Stimulated activated CD4-positive, alpha-beta T cell treated with anti-CD3 and anti-CD28 coated beads, TNF-alpha, amount 100 ng/mL, for 48 hours (primary cell): Measurements from ENCODE around the gene DQX1.
A peak's percentile ranks its signal among the peaks of the same experiment; 100 is the strongest.
"Not testable (repeated sequence)": the region's sequence is repeated elsewhere in the genome, so short reads cannot be mapped to it uniquely, and the experiment has no call there.

Experiments used
- DNase-seq, 3 donors: peaks; one replicate each; pipeline ENCODE4 v3.0.0-alpha.2; 2020; ENCODE audit warnings: low read depth in 3 of 3

Gene DQX1

DNA sequence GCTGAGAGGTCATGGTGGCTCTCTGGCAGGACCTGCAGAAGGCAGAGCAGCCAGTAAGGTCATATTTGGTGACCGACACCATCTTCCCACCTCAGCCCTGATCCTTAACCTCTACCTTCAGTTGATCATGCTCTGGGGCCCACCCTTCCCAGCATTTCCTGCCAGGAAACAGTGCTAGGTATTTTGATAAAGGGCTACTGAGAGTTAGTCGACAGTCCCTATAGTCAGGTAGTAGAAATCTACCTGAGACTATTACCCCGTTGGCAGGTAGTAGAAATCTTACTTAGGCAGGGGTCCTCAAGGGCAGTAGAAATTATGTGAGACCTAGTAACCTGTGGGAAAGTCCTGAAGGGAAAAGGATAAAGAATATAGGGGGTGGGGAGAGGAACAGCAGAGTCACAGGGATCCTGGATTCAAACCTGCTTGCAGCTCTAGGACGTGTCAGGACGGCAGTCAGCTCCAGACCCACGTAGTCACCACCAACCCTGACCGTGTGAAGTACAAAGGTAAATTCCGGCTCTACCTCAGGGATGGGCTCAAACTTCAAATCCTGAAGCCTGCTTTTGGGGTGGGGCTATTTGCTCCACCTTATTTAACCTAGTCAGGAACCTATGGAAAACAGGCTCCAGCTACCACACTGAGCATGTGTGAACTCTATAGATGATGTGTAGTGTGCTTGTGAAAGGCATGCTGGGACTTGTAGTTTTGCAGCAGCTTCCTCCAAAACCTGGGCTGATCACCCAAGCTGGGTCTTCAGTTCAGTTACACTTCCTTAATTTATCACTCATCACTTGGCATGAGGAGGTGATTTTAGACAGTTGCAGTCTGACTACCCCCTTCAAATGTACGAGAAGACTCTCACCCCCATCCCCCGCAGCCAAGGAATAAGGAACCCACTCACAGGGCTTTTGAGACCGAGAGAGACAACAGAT is at the start of gene DQX1:
Gene DQX1, minus strand, starts transcription at position 515 of the 932 bp plus-strand sequence. Its CDS starts 502 bp downstream, at position 13.
- no peak for DNase-seq

GRCh38 chr2:74575320-74575719 is 49.3 kb upstream of the DQX1 start:
- no peak for DNase-seq

DNA sequence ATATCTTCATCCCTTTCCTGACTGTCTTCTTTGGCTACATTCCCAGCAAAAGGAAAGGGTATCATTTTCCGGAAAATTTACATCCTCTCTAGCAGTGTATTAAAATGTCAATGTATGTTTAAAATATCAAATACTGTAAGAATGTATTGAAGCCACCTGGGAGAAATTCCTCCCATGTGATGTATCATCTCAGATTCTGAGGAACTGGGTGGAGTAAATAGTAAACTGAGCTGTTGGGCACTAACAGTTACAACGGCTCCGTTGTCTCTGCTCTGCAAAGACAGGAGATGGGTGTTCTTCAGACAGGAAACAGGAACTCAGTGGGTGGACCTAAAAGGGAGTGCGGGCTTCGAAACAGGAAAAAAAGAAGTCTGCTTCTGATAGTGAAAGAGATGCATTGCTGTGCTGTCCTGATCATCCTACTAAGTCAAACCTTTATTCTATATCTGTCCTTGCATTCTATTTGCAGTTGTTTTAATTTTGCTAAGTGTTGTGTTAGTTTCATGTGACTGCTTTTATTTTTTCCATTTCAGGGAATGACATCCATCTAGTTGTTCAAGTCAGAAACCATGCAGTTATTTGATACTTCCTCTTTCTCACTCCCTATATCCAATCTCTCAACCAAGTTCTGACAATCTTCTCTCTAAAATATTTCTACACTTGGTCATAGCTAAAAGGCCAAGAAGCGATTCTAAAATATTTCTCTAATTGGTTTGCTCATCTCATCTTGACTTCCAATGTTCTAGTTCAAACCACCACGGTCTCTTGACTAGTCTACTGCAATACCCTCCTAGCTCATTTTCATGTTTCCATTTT is 47.9 kb upstream of the DQX1 start:
- DNase-seq: no peak

GRCh38 chr2:74572178-74572925 is 46.3 kb upstream of the DQX1 start:
- DNase-seq: no peak

GRCh38 chr2:74571058-74571457 is 45.0 kb upstream of the DQX1 start:
- DNase-seq: no peak

- no peak for DNase-seq
These were observed 43.7 kb upstream of the DQX1 start for GRCh38 chr2:74569686-74570085.

DNA sequence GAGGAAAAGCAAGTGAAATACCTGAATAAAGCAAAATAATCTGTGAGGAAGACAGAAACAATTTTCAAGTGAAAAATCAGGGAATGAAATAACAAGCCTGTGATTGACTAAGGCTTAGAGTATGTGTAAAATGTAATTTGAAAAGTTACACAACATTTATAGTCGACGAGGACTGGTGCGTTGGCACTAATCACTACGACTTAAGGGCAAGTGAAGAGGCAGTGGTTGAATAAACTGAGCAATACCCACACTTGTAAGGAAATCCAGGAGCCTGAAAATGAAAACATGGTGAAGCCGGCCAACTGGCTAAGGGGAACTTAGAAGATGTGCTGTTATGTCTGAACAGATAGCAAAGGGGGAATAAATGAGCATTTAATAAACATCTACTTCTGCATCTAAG is 41.9 kb upstream of the DQX1 start:
- DNase-seq: no peak

GRCh38 chr2:74566754-74567085 is 40.7 kb upstream of the DQX1 start:
- DNase-seq: no peak

- no peak for DNase-seq
These were observed 40.2 kb upstream of the DQX1 start for GRCh38 chr2:74566076-74566753.

DNA sequence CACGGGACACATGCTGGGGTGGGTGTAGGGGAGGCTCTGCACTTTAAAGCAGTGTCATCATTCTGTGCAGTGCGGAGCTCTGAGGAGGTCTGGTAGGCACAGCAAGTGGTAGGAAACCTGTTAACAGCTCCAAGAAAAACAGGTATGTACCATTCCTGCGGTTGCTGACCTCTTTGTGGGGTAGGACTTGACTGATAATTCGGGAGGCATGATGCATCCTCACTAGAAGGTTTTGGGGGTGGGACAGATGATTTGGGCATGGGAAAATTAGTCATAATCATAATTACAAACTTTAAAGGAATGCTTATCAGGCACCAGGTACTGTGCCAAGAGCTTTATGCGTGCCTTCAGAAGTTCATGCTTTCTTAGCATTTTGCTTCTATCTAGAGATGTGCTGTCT is 38.2 kb upstream of the DQX1 start:
- DNase-seq: no peak

GRCh38 chr2:74562126-74562775 is 36.2 kb upstream of the DQX1 start:
- no peak for DNase-seq

DNA sequence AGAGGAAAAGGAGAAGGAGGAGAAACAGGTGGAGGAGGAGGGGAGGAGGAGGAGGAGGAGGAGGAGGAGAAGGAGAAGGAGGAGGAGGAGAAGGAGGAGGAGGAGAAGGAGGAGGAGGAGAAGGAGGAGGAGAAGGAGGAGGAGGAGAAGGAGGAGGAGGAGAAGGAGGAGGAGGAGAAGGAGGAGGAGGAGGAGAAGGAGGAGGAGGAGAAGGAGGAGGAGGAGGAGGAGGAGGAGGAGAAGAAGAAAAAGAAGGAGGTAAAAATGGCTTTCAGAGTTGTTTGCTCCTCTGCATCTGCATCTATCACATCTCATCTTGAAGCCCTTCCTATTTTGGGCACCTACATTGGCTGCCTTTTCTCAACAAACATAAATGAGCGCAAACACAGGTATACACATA is 35.0 kb upstream of the DQX1 start:
- DNase-seq: not testable (repeated sequence)

GRCh38 chr2:74560591-74560990 is 34.6 kb upstream of the DQX1 start:
- no peak for DNase-seq

GRCh38 chr2:74559912-74560311 is 33.9 kb upstream of the DQX1 start:
- no peak for DNase-seq

DNA sequence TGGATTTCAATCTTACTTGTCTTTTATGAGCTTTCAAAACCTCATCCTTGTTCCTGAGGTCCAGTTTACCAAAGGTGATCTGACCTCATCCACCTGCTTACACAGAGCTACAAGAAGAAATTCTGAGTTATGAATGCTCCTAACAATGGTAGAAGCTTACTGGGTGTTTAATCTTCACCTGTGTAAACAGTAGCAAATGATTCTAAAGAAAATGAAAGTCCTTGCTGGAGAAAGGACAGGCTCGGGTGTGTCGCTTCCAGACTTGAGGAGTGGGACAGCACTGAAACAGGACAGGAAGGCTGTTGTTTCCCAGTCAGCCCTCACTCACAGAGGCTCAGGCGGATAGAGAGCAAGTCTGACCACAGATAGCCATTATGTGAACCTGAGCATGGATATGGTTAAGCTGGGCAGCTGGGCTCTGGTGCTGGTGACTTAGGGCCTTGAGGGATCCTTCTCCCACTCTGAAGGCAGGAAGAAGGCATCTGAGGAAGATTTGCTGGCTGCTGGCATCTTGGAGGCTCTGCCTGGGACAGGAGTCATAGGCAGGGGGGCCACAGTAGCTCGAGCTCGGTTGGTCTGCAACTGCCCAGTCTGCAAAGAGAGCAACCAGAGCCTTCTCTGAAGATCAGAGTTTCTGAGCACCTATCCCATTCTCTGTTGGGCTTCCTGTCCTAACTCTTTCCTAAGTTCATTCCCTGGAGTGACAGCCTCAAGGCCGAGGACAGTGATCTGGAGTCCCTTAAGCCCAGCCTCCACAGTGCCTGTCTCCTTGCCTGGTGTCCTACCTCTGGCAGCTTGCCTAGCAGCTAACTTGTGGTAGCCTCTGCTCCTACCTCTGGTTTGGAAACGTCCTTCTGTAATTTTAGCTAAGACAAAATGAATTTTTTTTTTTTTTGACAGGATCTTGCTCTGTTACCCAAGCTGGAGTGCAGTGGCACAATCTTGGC is 32.5 kb upstream of the DQX1 start:
- DNase-seq: no peak

DNA sequence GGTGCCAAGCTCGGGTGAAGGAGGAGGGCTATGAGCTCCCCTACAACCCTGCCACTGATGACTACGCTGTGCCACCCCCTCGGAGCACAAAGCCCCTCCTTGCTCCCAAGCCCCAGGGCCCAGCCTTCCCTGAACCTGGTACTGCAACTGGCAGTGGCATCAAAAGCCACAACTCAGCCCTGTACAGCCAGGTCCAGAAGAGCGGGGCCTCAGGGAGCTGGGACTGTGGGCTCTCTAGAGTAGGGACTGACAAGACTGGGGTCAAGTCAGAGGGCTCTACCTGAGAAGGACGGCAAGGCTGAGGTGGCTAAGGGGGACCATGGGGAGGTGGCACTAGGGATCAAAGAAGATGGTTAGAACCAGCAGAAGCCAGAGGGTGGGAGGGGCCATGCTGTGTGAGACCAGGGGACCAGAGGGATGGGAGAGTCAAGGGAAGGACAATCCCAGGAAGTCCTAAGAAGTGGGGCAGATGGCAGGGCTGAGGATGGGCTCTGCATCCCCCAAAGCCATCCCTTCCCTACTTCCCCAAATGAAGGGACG is 30.9 kb upstream of the DQX1 start:
- DNase-seq: no peak

DNA sequence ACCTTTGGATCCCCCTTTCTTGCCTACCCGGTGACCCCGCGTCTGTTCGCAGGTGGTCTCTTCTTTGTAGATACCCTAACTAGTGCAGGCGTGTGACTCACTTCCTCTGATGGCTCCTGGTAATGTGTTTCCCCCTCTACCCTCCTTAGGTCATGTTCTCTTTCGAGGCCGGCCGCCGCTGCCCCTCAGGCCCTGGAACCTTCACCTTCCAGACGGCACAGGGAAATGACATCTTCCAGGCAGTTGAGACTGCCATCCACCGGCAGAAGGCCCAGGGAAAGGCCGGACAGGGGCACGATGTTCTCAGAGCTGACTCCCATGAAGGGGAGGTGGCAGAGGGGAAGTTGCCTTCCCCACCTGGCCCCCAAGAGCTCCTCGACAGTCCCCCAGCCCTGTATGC is 30.1 kb upstream of the DQX1 start:
- no peak for DNase-seq

DNA sequence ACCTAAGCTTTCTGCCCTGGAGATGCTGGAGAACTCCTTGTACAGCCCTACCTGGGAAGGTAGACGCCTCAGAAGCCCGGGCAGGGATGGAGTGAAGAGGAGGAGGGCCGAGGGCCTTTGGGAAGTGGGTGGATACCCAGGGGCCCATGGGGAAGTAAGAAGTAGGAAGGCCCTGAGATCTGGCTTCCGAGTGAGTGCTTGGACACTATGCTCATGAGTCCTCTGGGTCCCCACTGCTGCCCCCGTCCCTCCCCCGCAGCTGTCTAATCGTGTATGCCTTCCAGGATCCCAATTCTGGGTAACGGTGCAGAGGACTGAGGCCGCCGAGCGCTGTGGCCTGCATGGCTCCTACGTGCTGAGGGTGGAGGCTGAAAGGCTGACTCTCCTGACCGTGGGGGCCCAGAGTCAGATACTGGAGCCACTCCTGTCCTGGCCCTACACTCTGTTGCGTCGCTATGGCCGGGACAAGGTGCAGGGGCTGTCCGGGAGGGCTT is 29.6 kb upstream of the DQX1 start:
- no peak for DNase-seq

DNA sequence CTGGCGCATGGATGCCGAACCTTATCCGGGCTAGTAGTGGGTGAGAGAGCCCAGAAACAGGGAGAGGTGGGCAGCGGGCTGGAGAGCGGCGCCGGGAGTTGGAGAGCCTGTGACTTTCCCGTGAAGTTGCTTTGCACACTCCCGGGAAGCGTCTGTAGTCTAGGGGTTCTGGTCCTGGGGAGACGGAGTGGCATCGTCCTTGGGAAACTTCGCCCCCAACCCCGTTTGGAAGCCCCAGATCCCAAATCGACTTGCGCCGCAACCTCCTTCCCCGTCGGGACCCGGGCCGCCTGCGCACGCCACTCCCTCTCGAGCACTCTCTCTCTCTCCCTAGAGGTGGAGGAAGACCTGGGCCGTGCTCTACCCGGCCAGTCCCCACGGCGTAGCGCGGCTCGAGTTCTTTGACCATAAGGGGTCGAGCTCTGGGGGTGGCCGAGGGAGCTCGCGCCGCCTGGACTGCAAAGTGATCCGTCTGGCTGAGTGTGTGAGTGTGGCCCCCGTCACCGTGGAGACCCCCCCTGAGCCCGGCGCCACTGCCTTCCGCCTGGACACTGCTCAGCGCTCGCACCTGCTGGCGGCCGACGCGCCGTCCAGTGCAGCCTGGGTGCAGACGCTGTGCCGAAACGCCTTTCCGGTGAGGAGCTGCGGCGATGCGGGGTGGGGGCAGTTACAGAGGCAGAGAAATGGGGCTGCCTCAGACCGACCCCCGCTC is 28.9 kb upstream of the DQX1 start:
- peak in 1 of 3 donors; percentile 46 for DNase-seq
